Measurements from ENCODE around the gene DPPA3.

DNA sequence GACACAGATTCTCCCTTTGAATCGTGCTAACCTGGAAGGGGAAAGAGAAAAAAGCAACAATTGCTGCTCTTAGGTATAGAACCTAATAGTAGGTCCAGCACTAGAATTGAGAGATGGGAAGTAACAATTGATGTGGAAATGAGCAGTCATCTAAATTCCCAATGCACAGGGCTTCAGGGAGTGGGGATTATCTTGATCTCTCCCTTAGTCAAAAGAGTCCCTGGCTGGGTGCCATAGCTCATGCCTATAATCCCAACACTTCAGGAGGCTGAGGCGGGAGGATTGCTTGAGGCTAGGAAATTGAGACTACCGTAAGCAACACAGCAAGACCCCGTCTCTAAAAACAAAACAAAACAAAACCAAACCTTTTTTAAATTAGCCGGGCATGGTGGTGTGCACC, 49.5 kb upstream of the DPPA3 start:
- TF ChIP-seq, protein P1, sequence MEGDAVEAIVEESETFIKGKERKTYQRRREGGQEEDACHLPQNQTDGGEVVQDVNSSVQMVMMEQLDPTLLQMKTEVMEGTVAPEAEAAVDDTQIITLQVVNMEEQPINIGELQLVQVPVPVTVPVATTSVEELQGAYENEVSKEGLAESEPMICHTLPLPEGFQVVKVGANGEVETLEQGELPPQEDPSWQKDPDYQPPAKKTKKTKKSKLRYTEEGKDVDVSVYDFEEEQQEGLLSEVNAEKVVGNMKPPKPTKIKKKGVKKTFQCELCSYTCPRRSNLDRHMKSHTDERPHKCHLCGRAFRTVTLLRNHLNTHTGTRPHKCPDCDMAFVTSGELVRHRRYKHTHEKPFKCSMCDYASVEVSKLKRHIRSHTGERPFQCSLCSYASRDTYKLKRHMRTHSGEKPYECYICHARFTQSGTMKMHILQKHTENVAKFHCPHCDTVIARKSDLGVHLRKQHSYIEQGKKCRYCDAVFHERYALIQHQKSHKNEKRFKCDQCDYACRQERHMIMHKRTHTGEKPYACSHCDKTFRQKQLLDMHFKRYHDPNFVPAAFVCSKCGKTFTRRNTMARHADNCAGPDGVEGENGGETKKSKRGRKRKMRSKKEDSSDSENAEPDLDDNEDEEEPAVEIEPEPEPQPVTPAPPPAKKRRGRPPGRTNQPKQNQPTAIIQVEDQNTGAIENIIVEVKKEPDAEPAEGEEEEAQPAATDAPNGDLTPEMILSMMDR (IDR thresholded peaks at IDR 0.05): no peak
- TF ChIP-seq POLR2A (IDR thresholded peaks at IDR 0.05): no peak
